Esophagus squamous epithelium (tissue), 4 donors: Measurements from ENCODE around the gene FBXO42.

Experiments used
- CTCF ChIP-seq, 6 experiments: fragments of 450-650 bp in 4 of 6; fragments of 200-600 bp in 2 of 6; sonication (generic) in 2 of 6; IDR thresholded peaks; one replicate each; pipeline ENCODE4 v1.5.1; 2016 to 2019; ENCODE audit warnings: antibody characterized with exemption in 6 of 6, mild to moderate bottlenecking in 4 of 6, moderate library complexity in 4 of 6
- POLR2A ChIP-seq, 4 donors: fragments of 450-650 bp; IDR thresholded peaks; one replicate each; pipeline ENCODE4 v1.6.1; 2017; ENCODE audit warnings: antibody characterized with exemption in 4 of 4, mild to moderate bottlenecking in 4 of 4, moderate library complexity in 3 of 4

GRCh38 chr1:16260814-16261213 lies 91.5 kb downstream of the FBXO42 start:
- TF ChIP-seq CTCF (IDR thresholded peaks at IDR 0.05), result no peak
- TF ChIP-seq POLR2A (IDR thresholded peaks at IDR 0.05), result no peak
